Stimulated activated CD8-positive, alpha-beta memory T cell treated with anti-CD3 and anti-CD28 coated beads, Interleukin-7, amount 100 ng/mL, for 4 hours (primary cell): ENCODE data around the gene RGL1.
"Not testable (repeated sequence)": the region's sequence is repeated elsewhere in the genome, so short reads cannot be mapped to it uniquely, and the experiment has no call there.

ENCODE experiments used
- DNase-seq, 2 donors: peaks; one replicate each; pipeline ENCODE4 v3.0.0-alpha.2; 2020; ENCODE audit warnings: low read depth in 2 of 2

Gene RGL1

DNA sequence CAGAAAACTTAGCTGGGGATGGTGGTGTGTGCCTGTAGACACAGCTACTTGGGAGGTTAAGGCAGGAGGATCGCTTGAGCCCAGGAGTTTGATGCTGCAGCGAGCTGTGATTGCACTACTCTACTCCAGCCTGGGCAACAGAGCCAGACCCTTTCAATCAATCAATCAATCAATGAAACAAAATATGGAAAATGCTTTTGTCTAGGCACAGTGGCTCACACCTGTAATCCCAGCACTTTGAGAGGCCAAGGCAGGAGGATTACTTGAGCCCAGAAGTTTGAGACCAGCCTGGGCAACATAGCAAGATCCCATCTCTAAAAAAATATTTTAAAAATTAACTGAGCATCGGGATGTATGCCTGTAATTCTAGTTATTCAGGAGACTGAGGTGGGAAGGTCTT is 19.0 kb upstream of the RGL1 start:
- DNase-seq, result not testable (repeated sequence)

DNA sequence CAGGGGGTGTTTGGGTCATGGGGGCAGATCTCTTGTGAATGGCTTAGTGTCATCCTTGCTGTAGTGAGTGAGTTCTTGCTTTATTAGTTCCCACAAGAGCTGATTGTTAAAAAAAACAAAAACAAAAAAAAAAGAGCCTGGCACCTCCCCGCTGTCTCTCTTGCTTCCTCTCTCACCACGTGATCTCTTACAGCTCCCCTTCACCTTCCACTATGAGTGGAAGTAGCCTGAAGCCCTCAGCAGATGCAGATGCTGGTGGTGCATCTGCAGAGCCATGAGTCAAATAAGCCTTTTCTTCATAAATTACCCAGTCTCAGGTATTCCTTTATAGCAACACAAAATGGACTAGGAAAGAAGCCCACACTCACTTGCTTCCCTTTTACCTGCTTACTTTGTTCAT is 17.2 kb upstream of the RGL1 start:
- no peak for DNase-seq

DNA sequence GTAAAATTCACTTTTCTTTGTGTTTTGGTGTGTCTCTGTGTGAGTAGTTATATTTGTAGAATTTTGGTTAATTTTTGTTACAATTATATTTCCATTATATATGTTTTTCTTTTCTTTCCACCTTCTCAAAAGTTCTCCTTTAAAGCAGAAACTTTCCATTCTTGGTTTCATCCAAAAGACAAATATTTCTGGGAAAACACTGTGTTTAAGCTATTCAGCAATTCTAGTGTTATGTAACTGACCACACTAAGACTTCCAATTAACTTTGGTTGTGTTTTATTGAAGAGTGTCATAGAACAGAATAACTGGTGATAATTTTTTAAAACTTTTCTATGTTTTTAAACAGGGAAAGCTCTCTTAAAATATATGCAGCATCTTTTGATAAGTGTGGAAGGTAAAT is 13.6 kb upstream of the RGL1 start:
- DNase-seq, result no peak

GRCh38 chr1:183792300-183792699 is 12.6 kb upstream of the RGL1 start:
- DNase-seq, result no peak

DNA sequence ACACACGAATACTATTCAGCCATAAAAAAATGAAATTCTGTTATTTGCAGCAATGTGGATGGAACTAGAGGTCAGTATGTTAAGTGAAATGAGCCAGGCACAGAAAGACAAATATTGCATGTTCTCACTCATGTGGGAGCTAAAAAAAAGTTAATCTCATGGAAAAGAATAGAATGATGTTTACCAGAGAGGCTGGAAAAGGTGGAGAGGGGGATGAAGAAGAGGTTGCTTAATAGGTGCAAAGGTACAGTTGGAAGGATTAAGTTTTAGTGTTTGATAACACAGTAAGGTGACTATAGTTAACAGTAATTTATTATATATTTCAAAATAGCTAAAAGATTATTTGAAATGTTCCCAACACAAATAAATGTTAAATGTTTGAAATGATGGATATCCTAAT is 10.8 kb upstream of the RGL1 start:
- no peak for DNase-seq

- no peak for DNase-seq
These were observed 4.5 kb upstream of the RGL1 start for GRCh38 chr1:183800449-183800848.

- DNase-seq, result no peak
These were observed 3.3 kb upstream of the RGL1 start for GRCh38 chr1:183801649-183802048.

DNA sequence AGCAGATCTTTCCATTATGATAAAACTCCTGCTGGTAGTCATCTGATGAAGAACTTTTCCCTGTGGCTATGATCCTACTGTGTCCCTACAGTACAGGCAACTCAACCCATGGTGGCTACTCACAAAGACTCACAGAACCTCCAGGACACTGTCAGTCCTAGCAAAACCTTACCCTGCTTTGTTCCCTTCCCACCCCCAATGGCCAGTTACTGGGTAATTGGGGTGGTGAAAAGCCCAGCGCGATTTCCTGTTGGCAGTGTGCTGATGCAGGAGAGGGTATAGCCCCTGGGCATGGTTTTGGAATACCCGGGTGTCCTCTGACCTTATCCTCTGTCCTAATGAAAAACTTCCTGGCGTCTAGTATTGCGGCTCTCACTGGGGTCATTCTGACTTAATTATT is 533 bp upstream of the RGL1 start:
- DNase-seq, result no peak

DNA sequence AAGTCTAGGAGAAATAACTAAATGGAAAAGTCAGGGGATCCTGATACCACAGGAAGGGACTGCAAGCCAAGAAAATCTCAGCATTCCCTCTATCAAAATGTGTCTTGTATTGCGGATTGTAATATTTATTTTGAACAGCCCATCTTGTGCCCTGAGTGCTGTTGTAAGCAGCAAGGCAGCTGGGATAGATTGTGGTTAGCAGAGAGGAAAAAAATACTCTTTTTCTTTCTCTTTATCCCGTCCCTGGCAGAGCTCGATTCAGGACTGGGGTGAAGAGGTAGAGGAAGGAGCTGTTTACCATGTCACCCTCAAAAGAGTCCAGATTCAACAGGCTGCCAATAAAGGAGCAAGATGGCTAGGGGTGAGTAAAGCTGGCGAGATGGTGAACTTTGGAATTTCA is 1.2 kb downstream of the RGL1 start:
- no peak for DNase-seq

DNA sequence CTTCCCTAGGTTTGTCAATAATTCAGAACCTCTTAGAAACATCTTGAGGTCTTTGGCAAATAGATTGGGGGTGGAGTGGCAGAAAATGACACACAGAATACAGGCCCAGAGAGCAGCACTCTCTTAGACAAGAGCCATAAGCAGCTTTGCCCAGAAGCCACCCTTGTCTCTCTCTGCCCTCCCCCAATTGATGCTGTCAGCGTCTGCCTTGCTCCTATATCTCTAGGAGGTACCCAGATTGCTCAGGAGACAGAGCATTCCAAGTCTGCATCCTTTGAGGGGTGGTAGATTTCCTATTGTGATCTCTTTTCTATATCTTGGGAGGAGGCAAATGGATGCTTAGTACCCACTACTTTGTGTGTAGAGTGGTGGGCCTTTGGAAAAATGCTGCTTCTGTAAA is 1.8 kb downstream of the RGL1 start:
- DNase-seq, result no peak

- no peak for DNase-seq
These were observed 2.7 kb downstream of the RGL1 start for GRCh38 chr1:183807549-183808168.

DNA sequence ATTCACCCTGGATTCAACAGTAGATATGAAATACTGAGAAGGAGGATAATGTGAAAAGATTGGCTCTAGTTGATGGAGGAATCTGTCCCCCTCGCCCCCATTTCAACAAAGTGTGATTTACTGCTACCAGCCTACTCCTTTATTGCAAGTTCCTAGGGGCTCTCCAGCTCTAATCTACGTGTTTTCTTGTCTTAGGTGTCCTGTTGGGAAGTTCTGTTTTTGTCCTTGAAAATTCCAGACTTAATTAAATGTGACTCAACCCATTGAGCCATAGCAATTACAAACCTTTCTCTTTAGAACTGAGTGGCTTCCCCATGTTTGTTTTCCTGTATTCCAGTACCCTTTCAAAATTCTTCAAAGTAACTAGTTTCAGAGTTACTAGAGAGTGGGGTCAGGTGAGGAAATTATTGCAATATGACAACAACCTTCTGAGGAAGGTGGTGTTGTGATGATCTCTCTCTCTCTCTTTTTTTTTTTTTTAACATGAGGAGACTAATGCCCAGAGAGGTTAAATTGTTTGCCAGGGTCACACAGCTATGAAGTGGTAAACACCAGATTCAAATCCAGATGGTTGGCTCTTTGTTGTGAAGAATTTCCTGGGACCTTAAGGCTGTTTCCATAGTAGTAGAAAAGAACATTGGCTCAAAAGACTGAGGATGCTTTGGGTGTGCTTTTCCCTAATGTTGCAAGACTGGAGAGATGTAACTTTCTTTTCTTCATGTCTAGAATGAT is 3.5 kb downstream of the RGL1 start:
- no peak for DNase-seq

- DNase-seq, result no peak
These were observed 5.2 kb downstream of the RGL1 start for GRCh38 chr1:183810121-183810520.

DNA sequence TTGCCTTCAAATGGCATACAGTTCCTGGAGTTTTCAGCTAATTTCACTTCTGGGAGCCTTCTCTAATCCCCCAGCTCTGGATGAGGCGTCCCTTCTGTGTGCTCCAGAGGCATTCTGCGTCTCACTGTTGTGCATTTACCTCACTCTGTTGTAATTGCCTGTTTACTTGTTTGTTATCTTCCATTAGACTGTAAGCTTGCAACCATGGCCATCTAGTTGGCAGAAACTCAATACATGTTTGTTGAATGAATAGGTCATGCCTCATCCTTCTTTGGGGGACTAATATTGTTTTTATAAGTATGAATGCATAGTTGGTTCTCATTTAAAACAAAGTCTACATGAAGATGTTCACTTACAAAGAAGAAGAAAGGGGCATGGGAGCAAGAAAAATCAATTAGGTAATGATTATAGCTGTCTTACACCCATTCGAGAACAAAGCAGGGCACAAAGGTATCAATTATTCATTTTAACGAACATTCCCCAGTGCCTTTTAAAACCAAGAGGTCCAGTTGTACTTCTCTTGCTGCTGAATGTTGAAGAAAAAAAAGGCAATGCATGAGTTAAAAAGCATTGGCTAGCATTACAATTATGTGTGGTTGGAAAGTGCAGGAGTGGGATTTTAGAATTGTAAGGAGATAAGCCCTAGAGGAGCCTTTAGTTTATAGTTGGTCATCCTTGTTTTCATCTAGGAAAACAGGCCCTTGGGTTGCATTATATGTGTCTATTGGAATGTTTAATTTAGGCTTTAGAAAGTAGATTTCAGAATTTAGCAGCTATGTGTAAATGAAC is 6.0 kb downstream of the RGL1 start:
- no peak for DNase-seq

GRCh38 chr1:183812128-183812527 is 7.2 kb downstream of the RGL1 start:
- no peak for DNase-seq

DNA sequence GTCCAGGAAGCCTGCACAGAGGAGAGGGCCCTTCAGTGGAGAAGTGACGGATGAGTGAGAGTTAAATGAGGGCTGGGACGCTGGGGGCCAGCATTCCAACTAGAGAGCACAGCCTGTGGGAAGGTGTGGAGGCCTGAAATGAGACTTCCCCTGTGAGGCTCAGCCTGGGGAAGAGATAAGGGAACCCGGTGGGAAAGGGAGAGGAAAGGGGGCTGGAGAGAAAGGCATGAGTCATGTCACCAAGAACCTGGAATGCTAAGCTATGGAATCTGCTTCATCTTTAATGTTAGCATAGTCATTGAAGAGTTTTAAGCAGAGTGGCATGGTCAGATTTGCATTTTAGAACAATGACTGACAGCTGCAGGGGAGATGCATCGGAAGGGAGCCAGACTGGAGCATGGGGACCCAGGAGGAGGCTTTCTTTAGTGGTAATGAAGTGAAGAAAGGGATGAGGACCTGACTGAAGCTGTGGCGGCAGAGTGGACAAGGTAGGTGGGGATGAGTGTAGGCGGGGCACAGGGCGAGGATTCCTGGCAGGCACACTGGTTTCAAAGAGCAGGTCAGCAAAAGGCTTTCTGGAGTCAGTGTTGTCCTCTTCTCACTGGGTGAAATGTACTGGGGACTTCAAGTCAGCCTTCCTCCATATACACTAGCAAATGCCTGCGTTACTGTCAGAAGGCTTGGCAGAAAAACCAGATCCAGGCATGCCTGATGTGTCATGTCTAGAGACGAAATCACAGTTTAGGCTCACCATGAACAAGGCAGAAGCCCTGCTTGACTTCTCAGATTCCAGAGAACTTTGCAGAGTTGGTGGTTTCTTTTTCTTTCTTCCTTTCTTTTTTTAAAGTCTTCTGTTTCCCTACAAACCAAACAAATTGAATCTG is 8.0 kb downstream of the RGL1 start:
- no peak for DNase-seq

DNA sequence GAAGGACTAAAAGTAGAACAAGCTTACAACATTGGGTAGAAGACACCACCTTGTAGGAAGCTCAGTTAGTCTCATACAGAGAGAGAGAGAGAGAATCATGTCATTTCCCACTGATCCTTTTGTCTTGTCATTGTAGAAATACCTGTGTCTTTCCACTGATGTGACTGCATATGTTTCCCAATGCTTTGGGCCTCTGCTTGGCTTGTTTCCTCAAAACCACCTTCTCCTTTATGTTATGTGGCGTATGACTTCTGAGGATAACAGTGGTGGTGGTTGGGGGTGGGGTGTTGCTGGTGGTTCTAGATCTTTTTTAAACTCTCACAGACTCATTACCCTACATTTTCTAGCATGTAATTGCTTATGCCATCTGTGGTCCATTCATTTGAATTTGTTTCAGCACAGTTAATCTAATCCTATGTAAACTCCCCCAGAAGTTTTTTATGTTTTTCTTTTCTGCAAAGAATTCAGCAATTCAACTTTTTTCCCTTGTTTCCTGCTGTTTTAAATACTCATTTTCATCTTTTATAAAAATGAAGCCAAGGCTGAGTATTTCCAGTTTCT is 9.3 kb downstream of the RGL1 start:
- no peak for DNase-seq

DNA sequence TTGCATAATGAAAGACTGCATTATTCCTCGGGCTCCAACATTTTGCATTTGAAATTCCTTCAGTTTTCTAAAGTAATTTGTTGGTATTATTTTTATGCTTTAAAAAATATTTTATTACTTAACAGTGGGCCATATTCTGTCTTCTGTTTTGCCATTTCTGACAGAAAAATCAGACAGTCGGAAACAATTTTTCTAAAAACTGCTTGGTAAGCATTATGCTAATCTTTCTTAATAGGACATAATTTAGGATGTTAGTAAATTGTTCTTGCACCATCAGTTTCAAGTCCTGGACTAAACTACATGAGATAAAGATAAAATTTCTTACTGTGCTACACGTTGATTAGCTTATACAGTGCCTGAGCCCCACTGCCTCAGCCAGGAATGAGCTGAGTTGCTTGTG is 11.2 kb downstream of the RGL1 start:
- no peak for DNase-seq

DNA sequence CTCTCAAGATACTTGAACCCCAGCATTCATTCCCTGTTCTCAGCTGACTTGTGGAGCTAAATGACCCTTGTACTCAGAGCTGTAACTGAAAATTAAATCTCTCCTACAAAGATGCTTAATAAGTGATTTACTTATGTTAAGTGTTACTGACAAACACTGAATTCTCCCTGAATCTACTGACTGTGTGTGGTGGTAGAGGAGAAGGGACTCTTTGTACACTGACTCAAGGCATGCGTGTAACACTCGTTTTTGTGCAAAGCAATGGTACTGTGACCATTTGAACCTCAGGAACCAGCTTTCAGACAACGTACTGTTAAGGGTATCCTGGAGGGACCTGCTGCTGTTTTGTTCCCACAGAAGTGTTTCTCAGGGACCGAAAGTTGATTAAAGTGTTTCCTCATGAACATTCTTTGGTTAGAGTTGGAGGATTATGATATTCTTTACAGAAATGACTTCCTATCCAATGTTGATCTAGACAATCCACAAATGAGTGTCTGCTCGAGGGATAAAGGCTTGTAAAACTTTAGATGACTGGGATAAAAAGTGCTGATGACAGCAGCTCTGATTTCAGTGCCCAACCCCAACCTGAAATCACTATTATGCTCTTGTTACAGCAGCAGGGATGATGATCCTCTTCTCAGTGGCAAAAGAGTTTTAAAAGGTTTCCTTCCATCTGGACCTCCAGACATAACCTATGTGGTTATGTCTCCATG is 12.8 kb downstream of the RGL1 start:
- no peak for DNase-seq

GRCh38 chr1:183819059-183819458 is 14.1 kb downstream of the RGL1 start:
- DNase-seq, result no peak

DNA sequence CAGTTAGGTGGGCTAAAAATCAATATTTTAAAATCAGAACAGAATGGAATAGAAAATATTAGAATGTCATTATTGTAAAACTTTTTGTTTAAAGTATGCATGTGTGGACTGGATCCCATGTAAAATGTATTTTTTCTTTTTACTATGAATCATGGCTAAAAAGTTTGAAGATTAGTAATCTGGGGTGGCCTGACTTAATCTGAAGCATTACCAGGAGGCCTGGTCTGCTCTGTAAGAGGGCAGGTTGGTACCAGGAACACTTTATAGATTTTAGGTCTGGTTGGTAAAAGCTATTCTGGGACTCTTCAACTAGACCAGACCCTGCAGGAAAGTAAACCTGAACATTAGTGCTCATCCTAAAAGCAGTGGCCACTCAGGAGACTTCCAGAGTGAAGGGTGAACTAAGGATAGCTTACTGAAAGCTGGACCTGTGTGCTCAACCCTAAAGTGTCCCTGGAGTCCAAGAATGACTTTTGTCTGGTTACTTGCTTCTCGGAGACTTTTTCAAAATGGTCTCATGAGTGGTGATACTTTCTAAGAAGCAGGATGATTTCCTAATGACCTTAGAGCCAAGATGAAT is 16.5 kb downstream of the RGL1 start:
- DNase-seq, result no peak
